Adrenal gland (tissue), 5 donors: ENCODE data around the gene OPRM1.

Experiments used
- POLR2A ChIP-seq, 2 donors: fragments of 450-650 bp; IDR thresholded peaks; one replicate each; pipeline ENCODE4 v1.6.1; 2017; ENCODE audit warnings: antibody characterized with exemption in 2 of 2, mild to moderate bottlenecking in 2 of 2, moderate library complexity in 1 of 2
- TF ChIP-seq, protein P1 (sequence below), 6 experiments: fragments of 450-650 bp in 4 of 6; fragments of 200-600 bp in 2 of 6; sonication (generic) in 1 of 6; IDR thresholded peaks; 1 replicate in 5 of 6; 2 replicates in 1 of 6; pipeline versions ENCODE4 v1.5.1 to v1.8.0; 2016 to 2021; ENCODE audit warnings: antibody characterized with exemption in 6 of 6, mild to moderate bottlenecking in 2 of 6, moderate library complexity in 1 of 6
- donor health status: DM: no; HTN: no; CAD: no.

DNA sequence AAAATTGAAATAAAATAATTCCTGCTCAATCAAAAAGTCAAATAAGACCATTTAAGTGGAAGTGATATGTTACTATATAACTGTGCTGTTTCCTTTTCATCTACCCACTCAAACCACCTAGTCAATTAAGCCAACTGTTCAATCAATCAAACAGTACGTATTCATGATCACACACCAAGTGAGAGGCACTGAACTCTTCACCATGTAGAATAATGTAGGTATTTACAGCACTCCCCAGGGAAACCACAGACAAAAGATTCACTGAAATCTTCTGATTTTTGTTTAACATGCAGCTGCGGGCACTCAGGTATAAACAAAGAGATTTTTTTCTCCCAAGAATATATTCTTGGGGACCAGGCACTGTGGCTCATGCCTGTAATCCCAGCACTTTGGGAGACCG is 21.3 kb upstream of the OPRM1 start:
- TF ChIP-seq, protein P1, sequence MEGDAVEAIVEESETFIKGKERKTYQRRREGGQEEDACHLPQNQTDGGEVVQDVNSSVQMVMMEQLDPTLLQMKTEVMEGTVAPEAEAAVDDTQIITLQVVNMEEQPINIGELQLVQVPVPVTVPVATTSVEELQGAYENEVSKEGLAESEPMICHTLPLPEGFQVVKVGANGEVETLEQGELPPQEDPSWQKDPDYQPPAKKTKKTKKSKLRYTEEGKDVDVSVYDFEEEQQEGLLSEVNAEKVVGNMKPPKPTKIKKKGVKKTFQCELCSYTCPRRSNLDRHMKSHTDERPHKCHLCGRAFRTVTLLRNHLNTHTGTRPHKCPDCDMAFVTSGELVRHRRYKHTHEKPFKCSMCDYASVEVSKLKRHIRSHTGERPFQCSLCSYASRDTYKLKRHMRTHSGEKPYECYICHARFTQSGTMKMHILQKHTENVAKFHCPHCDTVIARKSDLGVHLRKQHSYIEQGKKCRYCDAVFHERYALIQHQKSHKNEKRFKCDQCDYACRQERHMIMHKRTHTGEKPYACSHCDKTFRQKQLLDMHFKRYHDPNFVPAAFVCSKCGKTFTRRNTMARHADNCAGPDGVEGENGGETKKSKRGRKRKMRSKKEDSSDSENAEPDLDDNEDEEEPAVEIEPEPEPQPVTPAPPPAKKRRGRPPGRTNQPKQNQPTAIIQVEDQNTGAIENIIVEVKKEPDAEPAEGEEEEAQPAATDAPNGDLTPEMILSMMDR (IDR thresholded peaks at IDR 0.05) = no peak
- no peak for TF ChIP-seq POLR2A (IDR thresholded peaks at IDR 0.05)
